AG04450 (cell line): ENCODE measurements around the gene NEO1. TPM values are rescaled to one million over a fixed set of nuclear protein-coding genes. Genes with fewer than 3 reads are reported as not detected.

Source experiments
- CTCF ChIA-PET: fragments of 300-600, 350-600 bp; formaldehyde crosslinking; extraction: SDS; loops from one replicate; lab custom pipeline; 2022; ENCODE audit warnings: antibody characterized with exemption, inconsistent platforms; lab: Charles Lee
- POLR2A ChIA-PET: fragments of 350-600 bp; formaldehyde crosslinking; extraction: SDS; loops from one replicate; lab custom pipeline; 2021; ENCODE audit warnings: antibody characterized with exemption, inconsistent platforms; lab: Yijun Ruan, JAX
- DNase-seq: peaks from one replicate; pipeline ENCODE4 v3.0.0-alpha.2; 2011; ENCODE audit warnings: low read depth, low spot score
- H3K27ac ChIP-seq: one replicate; pipeline ENCODE4 v1.5.1; 2012; ENCODE audit warnings: low read depth, low read length, control low read depth
- H3K27me3 ChIP-seq: one replicate; pipeline ENCODE4 v1.6.0; 2012; ENCODE audit warnings: low read length; ENCODE audit not compliant: control insufficient read depth, insufficient read depth
- H3K4me3 ChIP-seq: 2 replicates; pipeline ENCODE4 v1.5.1; 2011; ENCODE audit warnings: mild to moderate bottlenecking, low read depth, low read length, control low read depth
- H3K9me3 ChIP-seq: 2 replicates; pipeline ENCODE4 v1.5.1; 2012; ENCODE audit warnings: low read length; ENCODE audit not compliant: control insufficient read depth, insufficient read depth
- CTCF ChIP-seq: IDR thresholded peaks from 2 replicates; pipeline ENCODE4 v1.5.1; 2011; ENCODE audit warnings: low read depth, low read length, control low read depth, inconsistent platforms
- polyA plus RNA-seq: library from polyadenylated mRNA; depleted of rRNA; stranded (reverse); fragments of >200 nt; gene quantifications from 2 replicates; pipeline ENCODE4 v1.2.3, GENCODE V29; 2011

The NEO1 gene
- polyA plus RNA-seq, 1 experiment, result 3.5 TPM

GRCh38 chr15:73247331-73247730 lies 195.1 kb downstream of the NEO1 start:
- no peak overlapping the region for H3K27ac ChIP-seq
- TF ChIP-seq CTCF, result no peak
- POLR2A ChIA-PET, result no interaction called here
- H3K27me3 ChIP-seq, result no peaks in the 10 kb centered on the region
- CTCF ChIA-PET, result interaction anchor here (1.0 to 8.2 kb wide), 6 partner anchors 7 to 389 kb away, joined by 3 to 58 read pairs (median 8); no protein-coding TSS in a partner anchor
- no peaks in the 10 kb centered on the region for H3K9me3 ChIP-seq
- DNase-seq, result no peak
- no peak overlapping the region for H3K4me3 ChIP-seq

- CTCF ChIA-PET, result interaction anchor here (1.5 to 8.2 kb wide), 6 partner anchors 9 to 387 kb away, joined by 3 to 58 read pairs (median 10); no protein-coding TSS in a partner anchor
Observed at GRCh38 chr15:73249499-73249898, 197.2 kb downstream of the NEO1 start.

GRCh38 chr15:73254598-73254997 lies 202.3 kb downstream of the NEO1 start:
- Histone ChIP-seq H3K4me3 (no peak overlapping the region), H3K27ac (no peak overlapping the region), H3K27me3 (no peaks in the 10 kb centered on the region), H3K9me3 (no peaks in the 10 kb centered on the region)
- ChIA-PET POLR2A (no interaction called here), CTCF (interaction anchor here (0.9 to 8.2 kb wide), 2 partner anchors 11 to 14 kb away, joined by 4 to 58 read pairs; no protein-coding TSS in a partner anchor)
- DNase-seq, result no peak
- no peak for TF ChIP-seq CTCF

More at GRCh38 chr15:73249499-73249898, 197.2 kb downstream of the NEO1 start:
- Histone ChIP-seq H3K27ac (no peak overlapping the region), H3K27me3 (no peaks in the 10 kb centered on the region), H3K4me3 (no peak overlapping the region), H3K9me3 (no peaks in the 10 kb centered on the region)
- no peak for DNase-seq
- POLR2A ChIA-PET, result interaction anchor here (0.6 to 1.2 kb wide), 2 partner anchors 17 to 43 kb away, joined by 3 read pairs; no protein-coding TSS in a partner anchor
- no peak for TF ChIP-seq CTCF

- DNase-seq, result no peak
- Histone ChIP-seq H3K27me3 (no peaks in the 10 kb centered on the region), H3K27ac (no peak overlapping the region), H3K4me3 (no peak overlapping the region), H3K9me3 (no peaks in the 10 kb centered on the region)
- no peak for TF ChIP-seq CTCF
- ChIA-PET POLR2A (no interaction called here), CTCF (interaction anchor here (0.9 to 3.1 kb wide), 3 partner anchors 15 to 17 kb away, joined by 4 to 19 read pairs (median 5); no protein-coding TSS in a partner anchor)
Observed at GRCh38 chr15:73258271-73259108, 206.2 kb downstream of the NEO1 start.

GRCh38 chr15:73264881-73265280 lies 212.6 kb downstream of the NEO1 start:
- CTCF ChIA-PET, result interaction anchor here (0.6 to 8.0 kb wide), 8 partner anchors 10 to 435 kb away, joined by 3 to 71 read pairs (median 8); no protein-coding TSS in a partner anchor

More at GRCh38 chr15:73264881-73265280, 212.6 kb downstream of the NEO1 start:
- Histone ChIP-seq H3K27ac (no peak overlapping the region), H3K4me3 (no peak overlapping the region), H3K9me3 (no peaks in the 10 kb centered on the region), H3K27me3 (no peaks in the 10 kb centered on the region)
- TF ChIP-seq CTCF, result no peak
- no peak for DNase-seq
- POLR2A ChIA-PET, result no interaction called here
